ENCODE measurements around the gene PBXIP1. TPM values are rescaled to one million over a fixed set of nuclear protein-coding genes. Genes with fewer than 3 reads are reported as not detected.
"Not testable (repeated sequence)": the region's sequence is repeated elsewhere in the genome, so short reads cannot be mapped to it uniquely, and the experiment has no call there.

Gene PBXIP1
- total RNA-seq, 1 donor from 2014 or later: 49.6 TPM

GRCh38 chr1:154983776-154984466 is 28.0 kb upstream of the PBXIP1 start:
- no peak for TF ChIP-seq CTCF (conservative IDR thresholded peaks at IDR 0.05; ENCODE audit: low read depth, low read length)
- peak overlapping the region; percentile 77 for H3K4me3 ChIP-seq (ENCODE audit: low read depth, low read length)
- no peak for DNase-seq (ENCODE audit: low read depth)

DNA sequence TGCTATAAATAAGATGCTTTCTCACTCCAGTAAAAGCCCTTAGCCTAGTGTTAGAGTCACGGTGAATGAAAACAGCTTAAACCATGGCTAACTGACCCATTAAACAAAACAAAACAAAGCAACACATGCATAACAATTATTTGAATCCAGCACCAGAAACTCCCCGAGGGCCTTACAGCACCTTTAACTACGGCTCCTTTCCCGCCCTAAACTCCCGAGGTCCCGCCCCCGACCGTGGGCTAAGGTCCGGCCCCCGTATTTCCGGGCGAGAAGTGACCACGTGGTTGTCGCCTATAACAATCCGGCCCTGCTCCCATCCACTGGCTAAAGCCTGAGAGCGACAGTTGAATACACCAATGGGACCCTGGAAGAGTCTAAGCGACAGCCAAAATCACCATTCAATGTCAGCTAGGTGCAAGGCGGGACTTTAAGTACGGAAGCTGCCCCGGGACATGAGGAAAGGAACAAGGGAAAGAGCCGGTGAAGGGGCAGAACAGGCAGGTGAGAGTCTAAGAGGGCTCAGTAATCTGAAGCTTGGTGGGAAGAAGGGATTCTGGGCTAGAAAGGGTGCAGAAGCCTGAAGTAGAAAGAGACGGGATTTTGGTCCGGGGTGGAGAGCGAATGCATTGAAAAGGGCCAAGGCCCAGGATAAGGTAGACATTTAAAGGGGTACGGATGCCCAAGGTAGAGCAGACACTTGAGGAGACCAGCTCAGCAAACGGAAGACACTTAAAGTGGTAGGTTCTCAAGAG is 27.2 kb upstream of the PBXIP1 start, which contains the start of gene FLAD1:
TSS of gene FLAD1 (plus strand) at position 448 of the 752 bp plus-strand sequence. CDS start 351 bp downstream, outside the sequence.
- TF ChIP-seq CTCF (conservative IDR thresholded peaks at IDR 0.05; ENCODE audit: low read depth, low read length): no peak
- H3K4me3 ChIP-seq (ENCODE audit: low read depth, low read length): peak within 1 kb of the TSS; percentile 77
- DNase-seq (ENCODE audit: low read depth): peak; percentile 98

DNA sequence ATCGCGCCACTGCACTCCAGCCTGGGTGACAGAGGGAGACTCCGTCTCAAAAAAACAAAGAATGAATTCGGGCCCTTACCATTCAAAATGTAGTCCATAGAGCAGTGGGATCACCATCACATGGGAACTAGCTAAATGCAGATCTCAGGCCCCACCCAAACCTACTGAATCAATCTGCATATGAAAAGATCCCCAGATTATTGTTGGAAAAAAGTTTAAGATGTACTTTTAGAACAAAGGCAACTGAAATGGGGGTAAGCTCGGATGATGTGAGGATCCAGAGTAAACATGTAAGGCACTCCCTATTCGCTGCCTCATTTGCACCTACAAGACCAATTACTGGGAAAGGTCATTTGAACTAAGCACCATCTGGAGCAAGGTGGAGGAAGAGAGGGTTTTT is 26.4 kb upstream of the PBXIP1 start:
- no peak for TF ChIP-seq CTCF (conservative IDR thresholded peaks at IDR 0.05; ENCODE audit: low read depth, low read length)
- H3K4me3 ChIP-seq (ENCODE audit: low read depth, low read length): peak overlapping the region; percentile 77
- DNase-seq (ENCODE audit: low read depth): no peak

DNA sequence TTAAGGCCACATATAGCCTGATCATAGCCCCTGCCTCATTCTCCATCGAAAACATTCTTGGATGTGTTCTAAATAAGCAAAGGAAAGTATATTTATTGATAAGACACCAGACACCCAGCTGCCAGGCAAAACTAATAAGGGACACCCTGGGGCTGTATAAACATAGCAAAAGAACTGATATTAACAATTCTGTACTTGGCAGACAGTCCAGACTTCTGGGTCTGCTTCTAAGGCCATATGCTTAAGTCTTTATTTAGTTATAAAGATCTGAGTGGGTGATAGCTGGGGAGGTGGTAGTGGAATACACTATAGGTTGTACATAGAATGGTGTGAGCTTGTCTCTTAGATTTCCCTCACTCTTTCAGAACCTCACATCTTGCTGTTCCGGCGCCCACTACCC is 22.5 kb upstream of the PBXIP1 start:
- H3K4me3 ChIP-seq (ENCODE audit: low read depth, low read length): no peak overlapping the region
- TF ChIP-seq CTCF (conservative IDR thresholded peaks at IDR 0.05; ENCODE audit: low read depth, low read length): no peak
- no peak for DNase-seq (ENCODE audit: low read depth)

- not testable (repeated sequence) for H3K4me3 ChIP-seq (ENCODE audit: low read depth, low read length); DNase-seq (ENCODE audit: low read depth)
These were observed 21.9 kb upstream of the PBXIP1 start for GRCh38 chr1:154977762-154978161.

DNA sequence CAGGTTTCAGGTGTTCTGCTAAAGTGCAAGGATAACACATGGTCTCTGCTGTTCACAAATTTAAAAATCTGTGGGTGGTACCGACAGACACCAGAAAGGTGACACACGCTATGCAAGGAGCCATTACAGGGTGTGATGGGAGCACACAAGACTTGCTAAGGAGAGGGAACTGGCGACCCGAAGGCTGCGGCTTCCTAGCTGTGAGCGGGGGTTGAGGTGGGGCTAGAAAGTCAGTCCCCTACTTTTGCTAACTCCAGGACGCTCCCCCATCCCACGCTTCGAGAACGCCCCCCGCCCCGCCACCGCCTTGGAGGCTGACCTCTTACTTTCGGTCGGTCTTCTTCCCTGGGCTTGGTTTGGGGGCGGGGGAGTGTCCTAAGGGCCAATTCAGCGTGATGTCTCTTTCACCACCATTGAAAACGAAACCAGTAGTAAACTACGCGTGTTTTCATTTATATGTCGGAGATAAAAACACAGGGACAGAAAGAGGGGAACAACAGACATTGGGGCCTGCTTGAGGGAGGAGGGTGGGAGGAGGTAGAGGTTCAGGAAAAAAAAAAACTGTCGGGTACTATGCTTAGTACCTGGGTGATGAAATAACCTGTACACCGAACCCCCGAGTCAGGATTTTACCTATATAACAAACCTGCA is 19.6 kb upstream of the PBXIP1 start:
- DNase-seq (ENCODE audit: low read depth): no peak
- H3K4me3 ChIP-seq (ENCODE audit: low read depth, low read length): peak overlapping the region; percentile 80
- TF ChIP-seq CTCF (conservative IDR thresholded peaks at IDR 0.05; ENCODE audit: low read depth, low read length): no peak

- no peak for TF ChIP-seq CTCF (conservative IDR thresholded peaks at IDR 0.05; ENCODE audit: low read depth, low read length)
- peak; percentile 71 for DNase-seq (ENCODE audit: low read depth)
- peak overlapping the region; percentile 80 for H3K4me3 ChIP-seq (ENCODE audit: low read depth, low read length)
These were observed 19.0 kb upstream of the PBXIP1 start for GRCh38 chr1:154974808-154975408.
